Measurements from ENCODE around the gene TNIP2. TPM values are rescaled to one million over a fixed set of nuclear protein-coding genes. Genes with fewer than 3 reads are reported as not detected.

TNIP2 gene
- total and polyA plus RNA-seq, 2 of the 13 experiments (the other 11 are each of a cell fraction or from before 2014, with no cell fraction given), result 25.6 to 38.0 TPM

DNA sequence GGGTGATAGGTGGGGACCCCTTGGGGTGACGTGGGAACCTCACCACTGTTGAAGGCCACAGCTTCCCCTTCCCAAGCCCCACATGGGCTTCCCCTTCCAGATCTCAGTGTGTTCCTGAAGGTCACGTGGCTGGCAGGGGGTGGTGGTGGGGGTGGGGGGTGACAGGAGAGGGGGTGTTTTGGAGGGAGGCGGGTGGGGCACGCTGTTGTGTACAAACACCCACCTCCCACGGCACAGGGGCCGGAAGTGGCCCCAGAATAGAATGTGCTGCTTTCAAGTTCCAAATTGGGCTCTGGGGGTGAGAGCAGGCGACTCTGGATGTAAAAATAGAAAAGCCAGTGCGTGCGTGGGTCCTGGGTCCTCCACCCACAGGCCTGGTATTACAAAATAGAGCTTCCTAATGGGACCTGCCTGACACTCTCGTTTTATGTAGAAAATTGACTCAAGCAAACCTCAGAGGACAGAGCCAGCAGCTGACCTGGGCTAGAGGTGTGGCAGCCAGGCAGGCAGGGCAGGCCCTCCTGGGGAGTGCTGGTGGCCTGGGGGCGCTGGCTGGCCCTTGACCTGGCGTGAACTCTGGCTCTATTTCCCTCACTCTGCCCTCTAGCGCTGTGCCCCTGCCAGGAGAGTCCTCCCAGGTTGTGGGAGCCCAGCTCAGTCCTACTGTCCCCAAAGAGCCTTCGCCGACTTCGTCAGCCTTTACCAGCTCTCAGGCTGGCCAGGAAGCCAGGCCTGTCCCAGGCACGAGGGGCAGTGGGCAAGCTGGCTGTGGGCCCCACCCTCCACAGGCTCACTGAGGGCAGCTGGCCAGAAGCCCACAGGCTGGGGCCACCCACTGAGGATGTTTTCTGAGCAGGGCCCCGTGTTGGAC lies 31.3 kb upstream of the TNIP2 start (continued):
- TF ChIP-seq CHCHD3 (CRISPR knock-in tag; IDR thresholded peaks at IDR 0.05) (no peak), POLR2AphosphoS5 (IDR thresholded peaks at IDR 0.05; ENCODE audit: low read depth, low read length) (no peak), HNF4A (CRISPR knock-in tag; IDR thresholded peaks at IDR 0.05) (peak; percentile 52; the same call in 1 of the 2 replicates), KDM6A (CRISPR knock-in tag; IDR thresholded peaks at IDR 0.05; ENCODE audit: low read depth) (no peak)
- TF ChIP-seq, protein P1, sequence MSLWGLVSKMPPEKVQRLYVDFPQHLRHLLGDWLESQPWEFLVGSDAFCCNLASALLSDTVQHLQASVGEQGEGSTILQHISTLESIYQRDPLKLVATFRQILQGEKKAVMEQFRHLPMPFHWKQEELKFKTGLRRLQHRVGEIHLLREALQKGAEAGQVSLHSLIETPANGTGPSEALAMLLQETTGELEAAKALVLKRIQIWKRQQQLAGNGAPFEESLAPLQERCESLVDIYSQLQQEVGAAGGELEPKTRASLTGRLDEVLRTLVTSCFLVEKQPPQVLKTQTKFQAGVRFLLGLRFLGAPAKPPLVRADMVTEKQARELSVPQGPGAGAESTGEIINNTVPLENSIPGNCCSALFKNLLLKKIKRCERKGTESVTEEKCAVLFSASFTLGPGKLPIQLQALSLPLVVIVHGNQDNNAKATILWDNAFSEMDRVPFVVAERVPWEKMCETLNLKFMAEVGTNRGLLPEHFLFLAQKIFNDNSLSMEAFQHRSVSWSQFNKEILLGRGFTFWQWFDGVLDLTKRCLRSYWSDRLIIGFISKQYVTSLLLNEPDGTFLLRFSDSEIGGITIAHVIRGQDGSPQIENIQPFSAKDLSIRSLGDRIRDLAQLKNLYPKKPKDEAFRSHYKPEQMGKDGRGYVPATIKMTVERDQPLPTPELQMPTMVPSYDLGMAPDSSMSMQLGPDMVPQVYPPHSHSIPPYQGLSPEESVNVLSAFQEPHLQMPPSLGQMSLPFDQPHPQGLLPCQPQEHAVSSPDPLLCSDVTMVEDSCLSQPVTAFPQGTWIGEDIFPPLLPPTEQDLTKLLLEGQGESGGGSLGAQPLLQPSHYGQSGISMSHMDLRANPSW (CRISPR knock-in tag; IDR thresholded peaks at IDR 0.05; ENCODE audit: borderline replicate concordance), result no peak
- TF ChIP-seq, protein P2, sequence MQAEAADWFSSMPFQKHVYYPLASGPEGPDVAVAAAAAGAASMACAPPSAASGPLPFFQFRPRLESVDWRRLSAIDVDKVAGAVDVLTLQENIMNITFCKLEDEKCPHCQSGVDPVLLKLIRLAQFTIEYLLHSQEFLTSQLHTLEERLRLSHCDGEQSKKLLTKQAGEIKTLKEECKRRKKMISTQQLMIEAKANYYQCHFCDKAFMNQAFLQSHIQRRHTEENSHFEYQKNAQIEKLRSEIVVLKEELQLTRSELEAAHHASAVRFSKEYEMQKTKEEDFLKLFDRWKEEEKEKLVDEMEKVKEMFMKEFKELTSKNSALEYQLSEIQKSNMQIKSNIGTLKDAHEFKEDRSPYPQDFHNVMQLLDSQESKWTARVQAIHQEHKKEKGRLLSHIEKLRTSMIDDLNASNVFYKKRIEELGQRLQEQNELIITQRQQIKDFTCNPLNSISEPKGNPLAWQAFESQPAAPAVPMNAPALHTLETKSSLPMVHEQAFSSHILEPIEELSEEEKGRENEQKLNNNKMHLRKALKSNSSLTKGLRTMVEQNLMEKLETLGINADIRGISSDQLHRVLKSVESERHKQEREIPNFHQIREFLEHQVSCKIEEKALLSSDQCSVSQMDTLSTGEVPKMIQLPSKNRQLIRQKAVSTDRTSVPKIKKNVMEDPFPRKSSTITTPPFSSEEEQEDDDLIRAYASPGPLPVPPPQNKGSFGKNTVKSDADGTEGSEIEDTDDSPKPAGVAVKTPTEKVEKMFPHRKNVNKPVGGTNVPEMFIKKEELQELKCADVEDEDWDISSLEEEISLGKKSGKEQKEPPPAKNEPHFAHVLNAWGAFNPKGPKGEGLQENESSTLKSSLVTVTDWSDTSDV (CRISPR knock-in tag; IDR thresholded peaks at IDR 0.05), result peak; percentile 45; the same call in 1 of the 2 replicates
